SHP77 treated with DMSO at 0.1 percent for 48 hours (cell line): ENCODE results near the gene ARL15.

Experiments used
- DNase-seq: peaks from one replicate; lab custom pipeline; 2025; lab: John Stamatoyannopoulos, UW

ARL15 gene

GRCh38 chr5:54205453-54205852, 104.9 kb downstream of the ARL15 start:
- DNase-seq: no peak

GRCh38 chr5:54197018-54197417, 113.4 kb downstream of the ARL15 start:
- no peak for DNase-seq

- no peak for DNase-seq
These were observed 114.7 kb downstream of the ARL15 start for GRCh38 chr5:54195701-54196100.

GRCh38 chr5:54194318-54194717, 116.1 kb downstream of the ARL15 start:
- no peak for DNase-seq

- no peak for DNase-seq
These were observed 122.7 kb downstream of the ARL15 start for GRCh38 chr5:54187694-54188093.

GRCh38 chr5:54186912-54187445, 123.4 kb downstream of the ARL15 start:
- no peak for DNase-seq

- no peak for DNase-seq
These were observed 124.3 kb downstream of the ARL15 start for GRCh38 chr5:54186108-54186507.

- DNase-seq: no peak
These were observed 125.6 kb downstream of the ARL15 start for GRCh38 chr5:54184806-54185205.

GRCh38 chr5:54180630-54181031, 129.7 kb downstream of the ARL15 start:
- no peak for DNase-seq

GRCh38 chr5:54178991-54179390, 131.4 kb downstream of the ARL15 start:
- no peak for DNase-seq

GRCh38 chr5:54178207-54178606, 132.2 kb downstream of the ARL15 start:
- no peak for DNase-seq

- no peak for DNase-seq
These were observed 133.3 kb downstream of the ARL15 start for GRCh38 chr5:54177058-54177457.

- DNase-seq: no peak
These were observed 134.1 kb downstream of the ARL15 start for GRCh38 chr5:54176066-54176830.

GRCh38 chr5:54173251-54173650, 137.1 kb downstream of the ARL15 start:
- no peak for DNase-seq

GRCh38 chr5:54171645-54172384, 138.6 kb downstream of the ARL15 start:
- no peak for DNase-seq

- no peak for DNase-seq
These were observed 144.7 kb downstream of the ARL15 start for GRCh38 chr5:54165687-54166086.

GRCh38 chr5:54162184-54162583, 148.2 kb downstream of the ARL15 start:
- no peak for DNase-seq

GRCh38 chr5:54160329-54160728, 150.0 kb downstream of the ARL15 start:
- no peak for DNase-seq

- no peak for DNase-seq
These were observed 150.5 kb downstream of the ARL15 start for GRCh38 chr5:54159893-54160195.

GRCh38 chr5:54159153-54159892, 151.1 kb downstream of the ARL15 start:
- no peak for DNase-seq

GRCh38 chr5:54156577-54156976, 153.8 kb downstream of the ARL15 start:
- DNase-seq: no peak

GRCh38 chr5:54150841-54151240, 159.5 kb downstream of the ARL15 start:
- no peak for DNase-seq

- DNase-seq: peak; percentile 48
These were observed 161.5 kb downstream of the ARL15 start for GRCh38 chr5:54148858-54149257.
